HepG2 (cell line): ENCODE results near the gene AHNAK. TPM values are rescaled to one million over a fixed set of nuclear protein-coding genes. Genes with fewer than 3 reads are reported as not detected.

Source experiments
- FOXK2 ChIP-seq: fragments of 450-650 bp; IDR thresholded peaks from 2 replicates; pipeline ENCODE4 v1.6.1; 2016
- HMG20A ChIP-seq: IDR thresholded peaks from 2 replicates; pipeline ENCODE4 v1.6.1; 2016; ENCODE audit warnings: borderline replicate concordance
- HNRNPUL1 ChIP-seq: fragments of 200-400 bp; formaldehyde crosslinking; IDR thresholded peaks from 2 replicates; pipeline ENCODE4 v1.6.1; 2017; ENCODE audit warnings: low read depth, mild to moderate bottlenecking, low read length, moderate library complexity
- JUND ChIP-seq: sonication (generic); formaldehyde crosslinking; IDR thresholded peaks from 2 replicates; pipeline ENCODE4 v1.8.0; 2022; ENCODE audit warnings: mild to moderate bottlenecking, missing genetic modification reagents
- KDM3A ChIP-seq: IDR thresholded peaks from 2 replicates; pipeline ENCODE4 v1.6.1; 2018; ENCODE audit warnings: low read depth, missing compliant biosample characterization
- MAFF ChIP-seq: IDR thresholded peaks from 2 replicates; pipeline ENCODE4 v1.6.1; 2011; ENCODE audit warnings: low read depth, low read length, improper control_type of control experiment
- MAZ ChIP-seq, 2 experiments: sonication (generic) in 1 of 2; formaldehyde crosslinking in 1 of 2; IDR thresholded peaks; 2 replicates each; pipeline versions ENCODE4 v1.5.0 to v1.6.1; 2012 to 2020; ENCODE audit warnings: low read depth in 2 of 2, mild to moderate bottlenecking in 2 of 2, borderline replicate concordance in 1 of 2, improper control_type of control experiment in 1 of 2, low read length in 1 of 2, missing genetic modification reagents in 1 of 2, moderate library complexity in 1 of 2
- NFIB ChIP-seq: sonication (generic); formaldehyde crosslinking; IDR thresholded peaks from 2 replicates; pipeline ENCODE4 v1.9.0; 2021; ENCODE audit warnings: missing genetic modification reagents, mild to moderate bottlenecking, borderline replicate concordance
- RAD21 ChIP-seq: fragments of 450-650 bp; formaldehyde crosslinking; IDR thresholded peaks from 2 replicates; pipeline ENCODE4 v1.5.0; 2020; ENCODE audit warnings: mild to moderate bottlenecking
- SNAPC4 ChIP-seq: sonication (generic); formaldehyde crosslinking; IDR thresholded peaks from 2 replicates; pipeline ENCODE4 v1.4.0; 2020; ENCODE audit warnings: mild to moderate bottlenecking, missing genetic modification reagents
- TRIM24 ChIP-seq: sonication (generic); formaldehyde crosslinking; IDR thresholded peaks from 2 replicates; pipeline ENCODE4 v1.8.0; 2022; ENCODE audit warnings: mild to moderate bottlenecking, missing genetic modification reagents
- ZBTB26 ChIP-seq: IDR thresholded peaks from 2 replicates; pipeline ENCODE4 v1.6.1; 2016; ENCODE audit warnings: missing compliant biosample characterization, missing genetic modification reagents, borderline replicate concordance
- ZBTB4 ChIP-seq: sonication (generic); formaldehyde crosslinking; IDR thresholded peaks from 2 replicates; pipeline ENCODE4 v1.4.0; 2020; ENCODE audit warnings: missing genetic modification reagents, mild to moderate bottlenecking, borderline replicate concordance
- ZNF614 ChIP-seq: IDR thresholded peaks from 2 replicates; pipeline ENCODE4 v1.6.1; 2018; ENCODE audit warnings: missing biosample characterization, missing genetic modification reagents, inconsistent platforms, borderline replicate concordance
- ZNF619 ChIP-seq: sonication (generic); formaldehyde crosslinking; IDR thresholded peaks from 2 replicates; pipeline ENCODE4 v1.4.0; 2020; ENCODE audit warnings: mild to moderate bottlenecking, missing genetic modification reagents
- ZSCAN30 ChIP-seq: sonication (generic); formaldehyde crosslinking; IDR thresholded peaks from 2 replicates; pipeline ENCODE4 v1.5.0; 2020; ENCODE audit warnings: mild to moderate bottlenecking, missing genetic modification reagents
- ZUFSP ChIP-seq: sonication (generic); formaldehyde crosslinking; IDR thresholded peaks from 2 replicates; pipeline ENCODE4 v1.9.0; 2021; ENCODE audit warnings: missing genetic modification reagents, mild to moderate bottlenecking, borderline replicate concordance
- polyA plus RNA-seq, 8 experiments: library from polyadenylated mRNA; depleted of rRNA in 3 of 8; stranded (reverse) in 7 of 8; unstranded in 1 of 8; fragments of >200 nt; fragmentation: Illumina TruSeq in 4 of 8; extraction: Trizol in 4 of 8; gene quantifications; 2 replicates each; pipeline versions ENCODE4 v1.2.1 to v1.2.3, GENCODE V29; 2011 to 2016; ENCODE audit warnings: low read depth in 4 of 8, missing spikeins in 1 of 8, mixed read lengths in 1 of 8; ENCODE audit not compliant: insufficient read depth in 1 of 8
- total RNA-seq, 5 experiments: library from RNA; depleted of rRNA; stranded (reverse); fragments of >200 nt; fragmentation: Illumina TruSeq; extraction: Trizol; gene quantifications; 2 replicates each; pipeline ENCODE4 v1.2.3, GENCODE V29; 2016; ENCODE audit warnings: low read depth in 1 of 5

AHNAK gene
- total and polyA plus RNA-seq, 2 of the 13 experiments (the other 11 are each of a cell fraction or from before 2014, with no cell fraction given): 23.4 to 25.0 TPM

GRCh38 chr11:62545437-62546243, 966 bp downstream of the AHNAK start (continued):
- TF ChIP-seq SNAPC4 (CRISPR knock-in tag): no peak
- TF ChIP-seq TRIM24 (CRISPR knock-in tag): no peak
- TF ChIP-seq ZNF614: no peak; the same call in 1 of the 2 replicates
- peak; percentile 68 for TF ChIP-seq RAD21 (CRISPR knock-in tag)
- TF ChIP-seq KDM3A (CRISPR knock-in tag): peak; percentile 72
- no peak for TF ChIP-seq JUND (CRISPR knock-in tag)
- TF ChIP-seq ZSCAN30: no peak
- no peak for TF ChIP-seq HNRNPUL1
- 0 out of 2 replicates have a peak, but pooled peaks have one; percentile 36 for TF ChIP-seq ZBTB26 (CRISPR knock-in tag)
- no peak for TF ChIP-seq ZUFSP (CRISPR knock-in tag)
- TF ChIP-seq MAZ (IDR thresholded peaks at IDR 0.05; ENCODE audit: borderline replicate concordance, low read depth, low read length): peak; percentile 33; the same call in 1 of the 2 replicates
- TF ChIP-seq MAZ (CRISPR knock-in tag; IDR thresholded peaks at IDR 0.05; ENCODE audit: low read depth): peak; percentile 95
- no peak for TF ChIP-seq MAFF
- TF ChIP-seq ZBTB4 (CRISPR knock-in tag): peak; percentile 74
- TF ChIP-seq HMG20A: 0 out of 2 replicates have a peak, but pooled peaks have one; percentile 20
- no peak for TF ChIP-seq ZNF619
- TF ChIP-seq NFIB (CRISPR knock-in tag): 0 out of 2 replicates have a peak, but pooled peaks have one; percentile 73
- no peak for TF ChIP-seq FOXK2
